Astrocyte (in vitro differentiated cells and primary cell): Measurements from ENCODE around the gene TBX18. TPM values are rescaled to one million over a fixed set of nuclear protein-coding genes. Genes with fewer than 3 reads are reported as not detected.

Source experiments
- DNase-seq: peaks from one replicate; pipeline ENCODE4 v3.0.0-alpha.2; 2010; ENCODE audit warnings: low read depth
- FAIRE-seq: peaks from 2 replicates; lab custom pipeline; 2011; peaks lifted over from hg19 to GRCh38; lab: Jason Lieb, UNC
- H2AFZ ChIP-seq: 2 replicates; pipeline ENCODE4 v1.6.0; 2012; ENCODE audit warnings: low read depth, low read length, inconsistent platforms
- H3K27ac ChIP-seq: 2 replicates; pipeline ENCODE4 v1.5.1; 2011; ENCODE audit warnings: low read depth, low read length, inconsistent platforms
- H3K27me3 ChIP-seq: 2 replicates; pipeline ENCODE4 v1.6.0; 2011; ENCODE audit warnings: low read length, inconsistent platforms; ENCODE audit not compliant: insufficient read depth
- H3K36me3 ChIP-seq: 2 replicates; pipeline ENCODE4 v1.5.1; 2011; ENCODE audit warnings: low read length, inconsistent platforms; ENCODE audit not compliant: insufficient read depth
- H3K4me1 ChIP-seq: 2 replicates; pipeline ENCODE4 v1.5.1; 2011; ENCODE audit warnings: low read length, inconsistent platforms; ENCODE audit not compliant: insufficient read depth
- H3K4me2 ChIP-seq: 2 replicates; pipeline ENCODE4 v1.6.0; 2012; ENCODE audit warnings: low read length, inconsistent platforms
- H3K4me3 ChIP-seq: 2 replicates; pipeline ENCODE4 v1.5.1; 2011; ENCODE audit warnings: low read depth, mild to moderate bottlenecking, low read length, inconsistent platforms; ENCODE audit not compliant: insufficient read depth
- H3K79me2 ChIP-seq: 2 replicates; pipeline ENCODE4 v1.6.0; 2012; ENCODE audit warnings: mild to moderate bottlenecking, low read length, inconsistent platforms; ENCODE audit not compliant: insufficient read depth
- H3K9ac ChIP-seq: 2 replicates; pipeline ENCODE4 v1.6.0; 2012; ENCODE audit warnings: mild to moderate bottlenecking, low read length, inconsistent platforms
- H3K9me3 ChIP-seq: 2 replicates; pipeline ENCODE4 v1.5.1; 2012; ENCODE audit warnings: low read depth, mild to moderate bottlenecking, low read length, inconsistent platforms; ENCODE audit not compliant: insufficient read depth
- H4K20me1 ChIP-seq: 2 replicates; pipeline ENCODE4 v1.6.0; 2012; ENCODE audit warnings: low read length, inconsistent platforms; ENCODE audit not compliant: insufficient read depth
- H3K27ac Mint-ChIP-seq: one replicate; pipeline ENCODE4 v1.8.0; 2021; ENCODE audit warnings: mild to moderate bottlenecking, mixed read lengths; ENCODE audit not compliant: unreplicated experiment
- H3K27me3 Mint-ChIP-seq: one replicate; pipeline ENCODE4 v1.8.0; 2021; ENCODE audit warnings: low read depth, mixed read lengths; ENCODE audit not compliant: unreplicated experiment
- H3K36me3 Mint-ChIP-seq: one replicate; pipeline ENCODE4 v1.8.0; 2021; ENCODE audit warnings: low read depth, mixed read lengths; ENCODE audit not compliant: unreplicated experiment
- H3K4me1 Mint-ChIP-seq: one replicate; pipeline ENCODE4 v1.8.0; 2021; ENCODE audit warnings: low read depth, mixed read lengths; ENCODE audit not compliant: unreplicated experiment
- H3K4me3 Mint-ChIP-seq: one replicate; pipeline ENCODE4 v1.8.0; 2021; ENCODE audit warnings: mild to moderate bottlenecking, moderate library complexity, mixed read lengths; ENCODE audit not compliant: unreplicated experiment
- H3K9me3 Mint-ChIP-seq: one replicate; pipeline ENCODE4 v1.8.0; 2021; ENCODE audit warnings: mild to moderate bottlenecking, mixed read lengths; ENCODE audit not compliant: unreplicated experiment
- EZH2 ChIP-seq: IDR thresholded peaks from 2 replicates; pipeline ENCODE4 v1.6.1; 2012; ENCODE audit warnings: mild to moderate bottlenecking, low read length, inconsistent platforms; ENCODE audit not compliant: insufficient read depth
- total RNA-seq: library from RNA; stranded (reverse); gene quantifications from 2 replicates; pipeline ENCODE4 v1.2.1, GENCODE V29; 2021
- TF ChIP-seq, protein P1 (sequence below): IDR thresholded peaks from 2 replicates; pipeline ENCODE4 v1.5.1; 2011; ENCODE audit warnings: low read depth, mild to moderate bottlenecking, inconsistent platforms, low read length, moderate library complexity; ENCODE audit not compliant: insufficient read depth

The TBX18 gene
- total RNA-seq, 1 donor from 2014 or later, result 12.5 TPM

- Histone ChIP-seq H3K4me2 (no peak overlapping the region), H3K9me3 (no peaks in the 10 kb centered on the region), H2AFZ (no peak overlapping the region), H3K9ac (no peak overlapping the region), H3K4me1 (peaks cover 7% of the 10 kb centered on the region), H4K20me1 (no peaks in the 10 kb centered on the region), H3K36me3 (no peaks in the 10 kb centered on the region), H3K27me3 (no peaks in the 10 kb centered on the region), H3K79me2 (no peaks in the 10 kb centered on the region), H3K27ac (no peak overlapping the region), H3K4me3 (no peak overlapping the region)
- no peaks in the 10 kb centered on the region for H3K36me3 Mint-ChIP-seq
- H3K4me1 Mint-ChIP-seq, result peaks cover 15% of the 10 kb centered on the region
- FAIRE-seq, result peak; percentile 47
- no peak for DNase-seq
- TF ChIP-seq, protein P1, sequence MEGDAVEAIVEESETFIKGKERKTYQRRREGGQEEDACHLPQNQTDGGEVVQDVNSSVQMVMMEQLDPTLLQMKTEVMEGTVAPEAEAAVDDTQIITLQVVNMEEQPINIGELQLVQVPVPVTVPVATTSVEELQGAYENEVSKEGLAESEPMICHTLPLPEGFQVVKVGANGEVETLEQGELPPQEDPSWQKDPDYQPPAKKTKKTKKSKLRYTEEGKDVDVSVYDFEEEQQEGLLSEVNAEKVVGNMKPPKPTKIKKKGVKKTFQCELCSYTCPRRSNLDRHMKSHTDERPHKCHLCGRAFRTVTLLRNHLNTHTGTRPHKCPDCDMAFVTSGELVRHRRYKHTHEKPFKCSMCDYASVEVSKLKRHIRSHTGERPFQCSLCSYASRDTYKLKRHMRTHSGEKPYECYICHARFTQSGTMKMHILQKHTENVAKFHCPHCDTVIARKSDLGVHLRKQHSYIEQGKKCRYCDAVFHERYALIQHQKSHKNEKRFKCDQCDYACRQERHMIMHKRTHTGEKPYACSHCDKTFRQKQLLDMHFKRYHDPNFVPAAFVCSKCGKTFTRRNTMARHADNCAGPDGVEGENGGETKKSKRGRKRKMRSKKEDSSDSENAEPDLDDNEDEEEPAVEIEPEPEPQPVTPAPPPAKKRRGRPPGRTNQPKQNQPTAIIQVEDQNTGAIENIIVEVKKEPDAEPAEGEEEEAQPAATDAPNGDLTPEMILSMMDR, result no peak
- TF ChIP-seq EZH2, result no peak
- no peak overlapping the region for H3K27ac Mint-ChIP-seq
- no peak overlapping the region for H3K4me3 Mint-ChIP-seq
- H3K9me3 Mint-ChIP-seq, result no peaks in the 10 kb centered on the region
- H3K27me3 Mint-ChIP-seq, result no peaks in the 10 kb centered on the region
These were observed 125.0 kb downstream of the TBX18 start for GRCh38 chr6:84639396-84639795.

DNA sequence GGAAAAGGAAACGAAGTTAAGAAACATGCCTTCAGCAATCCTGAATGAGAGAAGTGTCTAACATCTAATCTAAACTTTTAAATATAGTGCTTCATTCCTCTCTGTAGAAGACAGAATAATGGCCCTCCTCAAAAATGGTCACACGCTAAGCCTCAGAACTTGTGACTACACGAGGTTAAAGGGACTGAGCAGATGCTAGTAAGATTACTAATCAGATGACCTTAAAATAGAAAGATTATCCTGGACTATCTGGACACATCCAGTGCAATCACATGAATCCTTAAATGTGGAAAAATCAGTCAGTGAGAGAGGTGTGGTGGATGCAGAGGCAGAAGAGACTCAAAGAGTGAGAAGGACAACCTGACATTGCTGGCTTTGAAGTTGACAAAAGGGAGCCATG is 126.1 kb downstream of the TBX18 start:
- DNase-seq (no peak), FAIRE-seq (no peak)
- peaks cover 7% of the 10 kb centered on the region for H3K4me1 ChIP-seq
- H3K4me3 ChIP-seq, result no peak overlapping the region
- no peak overlapping the region for H3K9ac ChIP-seq
- TF ChIP-seq, protein P1, result no peak
- TF ChIP-seq EZH2, result no peak
- H3K27me3 ChIP-seq, result no peaks in the 10 kb centered on the region
- no peak overlapping the region for H3K27ac Mint-ChIP-seq
- no peaks in the 10 kb centered on the region for H3K36me3 ChIP-seq
- H2AFZ ChIP-seq, result no peak overlapping the region
- H3K9me3 ChIP-seq, result no peaks in the 10 kb centered on the region
- no peaks in the 10 kb centered on the region for H4K20me1 ChIP-seq
- no peaks in the 10 kb centered on the region for H3K36me3 Mint-ChIP-seq
- H3K79me2 ChIP-seq, result no peaks in the 10 kb centered on the region
- H3K27ac ChIP-seq, result no peak overlapping the region
- H3K27me3 Mint-ChIP-seq, result no peaks in the 10 kb centered on the region
- H3K4me2 ChIP-seq, result no peak overlapping the region
- H3K9me3 Mint-ChIP-seq, result no peaks in the 10 kb centered on the region
- peaks cover 17% of the 10 kb centered on the region for H3K4me1 Mint-ChIP-seq
- H3K4me3 Mint-ChIP-seq, result no peak overlapping the region
